GM19455 (cell line): ENCODE data around the gene LYRM1.

Experiments
- ATAC-seq: cut with Tn5 transposase; IDR thresholded peaks from one replicate; pipeline ENCODE4 v1.9.1; 2021; ENCODE audit not compliant: unreplicated experiment

The LYRM1 gene

DNA sequence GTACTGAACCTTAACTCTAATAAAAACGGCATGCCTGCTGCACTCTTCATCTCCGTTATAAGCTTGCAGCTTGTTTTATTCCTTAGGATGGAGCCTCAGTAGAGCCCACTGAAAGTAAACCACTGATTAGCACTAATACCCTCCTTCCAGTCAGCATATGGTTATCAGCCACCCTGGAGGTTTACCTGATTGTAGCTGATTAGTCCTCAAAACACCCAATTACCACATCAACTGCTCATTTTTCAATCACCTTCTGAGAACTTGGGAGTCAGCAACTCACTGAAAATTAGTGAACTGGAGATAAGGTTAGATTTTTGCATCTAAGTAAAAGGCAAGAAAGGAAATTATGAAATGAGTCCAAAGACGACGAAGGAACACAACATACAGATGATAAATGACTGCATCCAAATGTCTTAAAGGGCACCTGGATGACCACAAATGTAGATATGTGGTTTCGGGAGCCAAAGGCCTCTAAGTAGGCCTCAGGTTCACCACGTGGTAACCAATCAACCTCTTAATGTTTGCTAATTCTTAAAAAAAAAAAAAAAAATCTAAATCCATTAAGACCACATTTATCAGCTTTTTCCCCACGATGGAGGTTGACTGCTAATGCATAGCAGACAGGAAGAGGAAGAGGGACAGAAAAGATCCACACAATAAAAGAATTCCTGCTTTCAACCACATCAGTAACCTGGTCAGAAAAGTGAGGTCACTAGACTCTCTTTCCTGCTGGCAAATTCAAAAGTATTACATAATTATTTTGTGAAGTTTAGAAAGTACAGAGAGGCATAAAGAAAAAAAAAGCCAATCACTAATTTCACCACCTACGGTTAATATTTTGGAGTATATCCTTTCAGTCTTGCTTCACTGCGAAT lies 28.4 kb upstream of the LYRM1 start:
- no peak for ATAC-seq

DNA sequence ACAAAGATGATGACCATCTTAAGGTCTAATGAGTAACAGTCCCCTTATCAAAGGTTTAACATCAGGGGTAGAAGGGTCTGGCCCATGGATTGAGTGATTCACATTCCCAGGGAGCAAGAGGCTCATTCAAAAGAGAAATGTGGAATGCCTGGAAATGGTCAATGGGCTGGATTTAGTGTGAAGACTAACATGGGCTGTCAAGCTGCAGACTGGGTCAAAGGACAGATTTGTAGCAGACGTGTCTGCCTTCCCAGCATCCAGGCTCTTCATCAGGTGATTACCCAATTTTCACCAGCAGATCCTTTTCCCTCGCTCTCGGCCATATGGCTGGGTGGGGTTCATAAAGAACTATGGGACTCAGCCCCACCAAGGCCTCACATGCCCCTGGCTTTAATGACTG lies 27.2 kb upstream of the LYRM1 start:
- no peak for ATAC-seq

DNA sequence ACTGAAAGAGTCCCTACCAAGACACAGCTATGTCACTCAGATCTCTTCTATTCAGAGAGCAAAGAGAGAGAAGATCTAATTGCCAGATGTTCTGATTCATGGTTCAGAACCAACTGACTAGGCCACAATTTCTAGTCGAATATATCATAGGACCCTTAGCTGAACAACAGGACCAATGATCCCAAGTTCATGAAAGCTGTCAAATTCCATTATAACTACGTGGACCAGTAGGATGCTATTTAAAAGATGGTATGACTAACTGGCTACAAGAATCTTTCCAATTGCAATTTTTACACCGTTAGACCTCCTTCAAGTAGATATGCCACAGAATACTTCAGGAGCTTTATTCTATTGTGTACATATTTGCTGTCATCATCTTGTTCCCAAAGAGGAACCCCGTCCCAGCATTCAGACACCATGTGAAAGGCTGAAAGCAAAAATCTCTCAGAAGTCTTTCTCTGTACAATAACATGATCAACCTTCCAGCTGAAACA lies 26.4 kb upstream of the LYRM1 start:
- ATAC-seq: no peak

DNA sequence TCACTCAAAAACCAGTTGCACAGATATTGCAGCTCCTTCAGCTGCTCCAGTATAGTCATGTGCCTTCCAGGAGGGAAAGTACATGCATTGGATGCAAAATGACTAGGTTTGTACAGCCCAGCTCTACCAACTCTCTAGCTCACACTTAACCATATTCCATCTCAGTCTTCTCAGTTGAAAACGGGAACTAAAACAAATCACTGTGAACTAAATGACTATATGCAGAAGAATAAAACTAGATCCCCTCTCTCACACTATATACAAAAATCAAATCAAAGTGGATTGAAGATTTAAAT lies 25.3 kb upstream of the LYRM1 start:
- ATAC-seq: no peak

DNA sequence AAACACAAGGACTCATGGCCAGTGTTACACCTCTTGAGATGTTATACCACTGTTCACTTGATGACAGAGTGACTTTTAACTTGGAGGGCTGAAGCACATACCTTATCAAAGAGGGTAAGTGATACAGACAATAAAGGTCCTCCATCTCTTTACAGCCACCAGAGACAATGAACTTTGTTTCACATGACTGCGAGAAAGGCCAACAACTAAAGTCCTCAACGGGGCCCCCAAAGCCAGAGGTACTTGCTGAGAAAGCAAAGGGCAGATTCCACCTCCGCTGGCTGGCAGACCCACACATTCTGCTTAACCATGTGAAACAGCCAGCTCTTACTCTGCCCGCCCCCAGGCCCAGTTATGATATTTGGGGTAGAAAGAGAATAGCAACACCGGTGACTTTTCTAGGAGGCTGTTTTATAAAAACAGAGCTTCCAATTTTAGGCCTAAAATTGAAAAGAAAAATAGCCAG lies 21.9 kb upstream of the LYRM1 start:
- no peak for ATAC-seq

DNA sequence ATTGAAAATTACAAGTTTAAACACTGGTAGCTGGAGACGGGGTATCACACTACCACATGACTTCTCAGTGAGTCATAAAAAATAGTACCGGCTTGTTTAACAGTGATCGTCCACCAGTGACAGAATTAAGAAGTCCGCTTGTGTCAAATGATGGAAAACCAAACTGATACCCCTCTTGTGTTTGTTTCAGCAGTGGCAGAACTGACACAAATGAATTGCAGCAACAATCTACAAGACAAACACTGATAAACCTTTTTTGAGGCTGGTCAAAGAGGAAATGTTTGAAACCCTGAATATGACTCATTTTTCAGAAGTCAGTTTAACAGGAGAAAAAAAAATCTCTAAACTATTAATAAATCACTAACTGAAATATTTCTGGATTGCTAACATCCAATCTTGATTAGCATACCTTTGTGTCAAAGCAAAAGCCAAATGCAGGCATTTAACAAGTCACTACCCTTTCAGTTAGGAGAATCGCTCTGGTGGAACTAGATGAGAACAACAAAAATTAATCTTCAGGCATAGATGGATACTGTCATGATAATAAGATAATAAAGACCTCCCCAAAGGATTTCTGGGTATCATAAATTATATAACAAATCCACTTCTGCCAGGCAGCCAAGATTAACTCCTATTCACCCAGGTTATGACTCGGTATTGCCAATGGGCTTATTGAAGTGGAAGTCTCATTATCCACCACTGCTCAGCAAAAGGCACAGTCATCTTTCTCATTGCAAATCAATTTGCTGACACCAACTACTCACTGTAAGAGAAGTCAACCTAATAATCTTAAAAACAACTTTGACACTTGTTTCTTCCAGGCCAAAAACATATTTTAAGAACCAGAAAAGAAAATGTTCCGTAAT lies 21.2 kb upstream of the LYRM1 start:
- ATAC-seq: no peak

DNA sequence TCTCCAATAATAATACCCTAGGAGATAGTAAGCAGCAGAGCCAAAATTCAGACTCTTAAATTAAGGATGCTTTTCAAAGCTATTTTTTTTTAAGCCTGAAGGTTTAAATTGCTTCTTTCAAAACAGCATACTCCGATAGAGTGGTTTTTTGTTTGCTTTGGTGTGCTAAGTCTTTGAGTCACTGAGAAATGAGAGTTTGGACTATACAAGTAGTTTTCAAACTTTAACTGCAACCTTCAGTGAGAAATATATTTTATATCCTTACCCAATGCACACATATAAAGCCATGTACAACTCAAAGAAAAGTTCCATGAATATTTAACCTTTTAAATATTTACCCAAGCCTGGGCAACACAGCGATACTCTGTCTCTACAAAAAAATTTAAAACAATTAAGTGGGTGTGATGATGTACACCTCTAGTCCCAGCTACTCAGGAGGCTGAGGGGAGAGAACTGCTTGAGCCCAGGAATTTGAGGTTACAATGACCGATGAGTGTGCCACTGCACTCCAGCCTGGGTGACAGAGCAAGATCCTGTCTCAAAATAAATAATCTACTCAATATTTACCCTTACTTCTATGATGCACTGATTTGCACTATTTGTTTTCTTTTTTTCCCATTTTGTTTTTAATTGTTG lies 19.6 kb upstream of the LYRM1 start:
- ATAC-seq: no peak

DNA sequence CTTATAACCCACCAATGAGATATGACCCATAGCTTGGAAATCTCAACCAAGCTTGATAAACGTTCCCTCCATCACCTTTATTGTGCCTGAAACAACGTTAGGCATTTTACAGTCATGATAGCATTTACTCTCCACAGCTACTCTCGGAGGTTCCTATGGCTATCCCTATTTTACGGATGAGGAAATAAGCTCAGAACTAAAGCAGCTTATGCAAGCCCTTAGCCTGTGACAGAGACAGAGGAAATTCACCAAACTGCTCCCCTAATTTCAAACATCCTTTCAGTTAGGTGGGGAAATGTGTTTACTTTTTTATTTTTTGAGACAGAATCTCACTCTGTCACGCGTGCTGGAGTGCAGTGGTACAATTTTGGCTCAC lies 19.1 kb upstream of the LYRM1 start:
- ATAC-seq: no peak

DNA sequence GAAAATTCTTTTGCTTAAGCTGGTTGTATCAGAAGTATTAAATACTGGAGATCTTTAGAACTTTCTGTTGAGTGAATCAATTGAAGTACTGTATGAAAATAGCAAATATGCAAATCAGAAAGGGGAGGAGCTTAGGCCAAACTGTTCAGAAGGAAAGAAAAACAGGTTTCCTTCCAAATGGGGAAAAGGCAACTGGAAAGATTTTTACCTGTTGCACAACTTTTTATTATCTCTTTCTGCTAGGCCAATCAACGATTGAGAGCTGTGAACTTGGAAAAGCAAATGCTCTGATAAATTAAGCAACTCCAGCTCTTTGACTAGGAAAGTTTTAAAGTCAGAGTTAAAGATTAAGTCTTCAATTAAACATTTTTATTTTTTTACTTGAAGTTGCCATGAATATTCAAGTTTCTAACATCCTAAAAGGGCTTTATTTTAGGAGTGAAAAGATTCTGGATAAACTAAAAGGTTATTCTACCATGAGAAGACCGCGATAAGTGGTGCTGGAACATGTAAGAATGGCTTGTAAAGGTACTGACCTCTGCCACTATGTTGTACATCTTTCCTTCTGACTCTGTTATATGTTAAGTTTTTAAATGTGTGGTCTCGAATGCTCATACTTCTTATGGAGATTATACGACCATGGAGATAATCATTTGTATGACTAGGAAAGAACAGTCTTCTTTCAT lies 16.9 kb upstream of the LYRM1 start:
- no peak for ATAC-seq

DNA sequence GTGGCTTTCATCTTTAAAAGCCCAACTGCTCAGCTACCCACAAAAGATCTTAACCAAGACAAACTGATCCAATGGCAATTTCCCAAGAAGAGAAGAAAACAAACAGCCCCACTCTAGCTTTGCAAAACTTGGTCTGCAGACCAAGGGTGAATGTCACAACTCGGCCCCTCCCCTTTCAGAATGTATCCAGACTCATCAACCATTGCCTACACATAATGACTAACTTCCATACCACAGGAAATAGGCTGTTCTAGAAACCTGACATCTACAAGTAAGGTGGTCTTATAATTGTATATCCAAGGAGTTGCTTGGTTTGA lies 16.4 kb upstream of the LYRM1 start:
- ATAC-seq: no peak

DNA sequence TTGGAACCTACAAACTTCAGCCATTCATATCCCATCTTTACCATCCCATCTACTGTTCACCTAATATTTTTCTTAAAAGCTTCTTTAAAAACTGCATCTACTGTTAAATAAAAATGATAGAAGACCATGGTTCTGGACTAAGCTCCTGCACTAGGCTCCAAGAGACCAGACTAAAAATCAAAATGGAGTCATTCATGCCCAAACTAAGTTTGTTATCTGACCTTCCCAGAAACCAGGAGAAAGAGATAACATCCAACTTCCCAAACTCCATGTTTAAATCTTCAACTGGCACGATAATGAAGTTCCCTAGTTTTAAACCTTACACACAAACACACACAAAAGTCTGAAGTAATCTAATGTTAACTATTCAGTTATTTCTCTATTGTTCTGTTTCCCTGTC lies 14.3 kb upstream of the LYRM1 start:
- ATAC-seq: no peak

DNA sequence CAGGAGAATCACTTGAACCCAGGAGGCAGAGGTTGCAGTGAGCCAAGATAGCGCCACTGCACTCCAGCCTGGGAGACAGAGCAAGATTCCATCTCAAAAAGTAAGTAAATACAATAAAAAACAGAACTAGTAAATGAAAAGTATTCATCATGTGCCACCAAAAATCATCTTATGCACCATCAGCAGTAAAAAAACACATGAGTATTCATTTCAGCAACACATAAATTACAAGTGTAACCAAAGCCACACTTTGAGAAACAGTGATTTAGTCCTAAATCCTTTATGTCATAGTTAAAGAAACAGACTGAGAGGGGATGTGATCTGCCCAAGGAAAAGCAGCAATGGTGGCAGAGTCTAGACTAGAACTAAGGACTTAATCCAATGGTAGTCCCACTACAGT lies 13.4 kb upstream of the LYRM1 start:
- ATAC-seq: no peak

DNA sequence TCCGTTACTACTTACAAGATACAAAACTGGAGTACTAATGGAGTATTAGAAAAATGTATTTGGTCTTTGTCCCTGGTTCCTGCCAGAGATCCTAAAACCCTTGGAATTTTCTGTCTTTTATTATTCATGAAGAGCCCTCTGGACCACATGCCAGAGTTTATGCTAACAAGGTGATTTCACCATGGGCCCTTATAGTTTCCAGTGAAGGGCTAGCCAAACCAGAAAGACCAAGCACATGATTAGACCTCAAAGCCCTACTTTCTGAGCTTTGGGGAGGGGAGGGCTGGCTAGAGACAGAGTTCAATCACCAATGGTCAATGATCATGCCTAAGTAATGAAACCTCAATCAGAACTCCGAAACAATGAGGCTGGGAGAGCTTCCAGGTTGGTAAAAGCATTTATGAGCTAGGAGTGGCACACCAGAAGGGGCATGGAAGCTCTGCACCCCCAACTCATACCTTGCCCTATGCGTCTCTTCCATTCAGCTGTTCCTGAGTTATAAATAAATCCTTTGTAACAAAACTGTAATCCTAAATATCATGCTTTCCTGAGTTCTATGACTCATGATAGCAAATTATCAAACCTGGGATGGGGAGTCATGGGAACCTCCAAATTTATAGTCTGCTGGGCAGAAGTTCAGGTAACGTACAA lies 10.8 kb upstream of the LYRM1 start:
- ATAC-seq: no peak

DNA sequence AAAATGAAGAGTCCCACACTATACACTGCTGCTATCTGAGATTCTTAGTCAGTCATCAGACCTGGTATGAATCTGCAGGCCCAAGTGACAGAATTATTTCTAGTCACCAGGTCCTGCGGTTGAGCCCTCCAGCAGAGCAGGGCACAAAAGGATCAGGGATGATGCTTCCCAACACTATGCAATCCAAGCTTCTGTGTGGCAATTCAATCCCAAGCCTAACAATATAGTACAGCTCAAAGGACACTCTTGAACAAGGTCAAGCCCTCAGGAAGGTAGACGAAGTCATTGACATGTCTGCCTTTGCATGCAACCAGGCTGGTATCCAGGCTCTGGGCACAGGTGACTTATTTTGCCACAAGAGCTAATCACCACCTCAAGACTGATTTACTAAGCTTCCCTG lies 6.2 kb upstream of the LYRM1 start:
- no peak for ATAC-seq

DNA sequence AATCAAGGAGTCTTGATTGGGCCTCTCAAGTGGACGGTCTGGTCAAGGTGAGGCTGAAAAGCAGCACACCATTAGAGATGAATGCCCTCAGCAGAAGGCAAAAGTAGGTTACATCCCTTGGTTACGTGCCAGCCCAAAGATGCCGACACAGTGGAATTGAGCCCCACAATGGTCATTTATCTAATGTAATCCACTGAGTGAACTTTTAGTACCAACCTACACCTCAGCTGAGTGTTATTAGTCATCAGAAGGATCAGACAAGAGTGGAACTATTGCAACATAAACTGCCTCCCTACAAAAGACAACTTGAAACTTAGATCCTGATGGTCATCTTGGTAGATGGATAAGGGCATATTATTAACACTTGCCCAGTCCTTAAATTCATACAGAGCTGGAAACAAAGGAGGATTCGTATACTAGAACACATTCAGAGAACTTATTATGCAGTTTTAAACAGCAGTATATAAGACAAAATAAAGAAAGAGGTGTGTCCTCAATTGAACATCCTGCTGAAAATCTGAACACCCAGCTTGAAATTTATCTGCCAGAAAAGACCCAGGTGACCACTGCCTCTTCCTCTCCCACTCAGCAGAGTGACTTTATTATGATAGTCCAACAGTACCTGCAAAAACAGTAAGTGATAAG lies 3.2 kb upstream of the LYRM1 start:
- ATAC-seq: no peak

DNA sequence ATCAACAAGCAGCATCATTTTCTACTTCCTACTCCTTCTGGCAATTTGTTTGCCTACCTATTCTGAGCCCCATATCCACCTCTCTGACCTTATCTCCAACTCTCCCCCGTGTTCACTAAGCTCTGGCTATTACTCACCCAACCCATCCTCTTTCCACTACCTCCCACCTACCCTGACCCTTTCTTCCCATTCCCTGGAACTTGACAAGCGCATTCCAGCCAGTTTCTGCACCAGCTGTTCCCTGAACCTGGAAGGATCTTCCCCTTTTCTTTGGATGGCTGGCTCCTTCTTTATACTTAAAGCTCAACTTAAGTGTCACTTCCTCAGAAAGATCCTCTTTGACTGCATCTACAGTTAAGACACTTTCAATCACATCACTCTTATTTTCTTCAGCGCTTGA lies 2.6 kb upstream of the LYRM1 start:
- no peak for ATAC-seq

DNA sequence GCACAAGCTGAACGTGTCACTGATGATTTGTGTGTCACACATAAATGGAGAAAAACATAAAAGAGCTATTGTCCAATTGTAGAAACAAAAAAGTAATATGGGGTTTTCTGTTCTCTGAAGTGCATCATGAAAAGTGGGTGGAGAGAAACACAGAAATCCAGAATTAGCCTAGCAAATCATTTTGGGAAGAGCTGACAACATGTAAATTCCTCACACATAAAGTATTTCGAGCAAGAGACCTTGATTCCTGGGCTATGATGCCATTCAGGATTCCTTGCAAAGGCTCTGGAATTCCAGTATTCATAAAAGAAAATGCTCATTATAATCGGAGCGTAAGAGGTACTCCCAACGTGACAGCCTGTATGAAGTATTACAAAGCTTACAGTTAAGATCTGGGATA lies 1.5 kb upstream of the LYRM1 start:
- no peak for ATAC-seq

DNA sequence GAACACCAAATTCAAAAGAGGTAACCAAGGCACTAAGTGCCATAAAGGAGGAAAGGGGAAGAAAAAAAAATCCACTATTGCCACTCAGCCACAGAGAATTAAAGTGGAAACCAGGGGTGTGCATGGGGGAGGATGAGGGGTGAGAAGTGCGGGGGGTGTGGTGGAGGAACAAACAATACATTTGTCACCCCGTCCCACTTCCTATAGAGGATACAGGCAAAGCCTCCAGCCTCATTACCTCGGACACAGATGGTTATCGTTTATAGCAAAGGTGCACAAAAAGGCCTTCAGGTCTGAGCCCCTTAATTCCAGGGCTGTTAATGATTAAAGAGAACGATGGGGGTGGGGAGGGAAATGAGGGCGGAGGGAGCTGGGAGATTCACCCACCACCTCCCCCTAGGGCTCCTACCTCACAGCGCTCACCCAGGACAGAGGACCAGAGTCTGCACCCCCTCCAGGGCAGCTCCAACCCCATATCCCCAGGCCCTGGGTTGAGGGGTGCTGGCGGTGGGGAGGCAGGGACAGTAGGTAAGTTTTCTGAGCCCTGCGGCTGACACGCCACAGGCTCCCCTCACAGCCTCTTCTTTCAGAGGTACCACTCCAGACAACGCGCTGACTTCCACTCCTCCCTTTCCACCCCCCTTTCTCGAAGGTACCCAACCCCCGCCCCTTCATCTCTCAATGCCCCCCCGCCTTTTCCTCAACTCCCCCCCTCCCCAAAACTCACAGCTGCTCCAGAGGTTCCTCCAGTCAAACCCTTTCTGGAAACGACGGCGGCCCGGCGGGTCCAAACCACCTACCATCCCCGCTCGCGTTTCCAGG lies 883 bp upstream of the LYRM1 start:
- ATAC-seq: no peak

DNA sequence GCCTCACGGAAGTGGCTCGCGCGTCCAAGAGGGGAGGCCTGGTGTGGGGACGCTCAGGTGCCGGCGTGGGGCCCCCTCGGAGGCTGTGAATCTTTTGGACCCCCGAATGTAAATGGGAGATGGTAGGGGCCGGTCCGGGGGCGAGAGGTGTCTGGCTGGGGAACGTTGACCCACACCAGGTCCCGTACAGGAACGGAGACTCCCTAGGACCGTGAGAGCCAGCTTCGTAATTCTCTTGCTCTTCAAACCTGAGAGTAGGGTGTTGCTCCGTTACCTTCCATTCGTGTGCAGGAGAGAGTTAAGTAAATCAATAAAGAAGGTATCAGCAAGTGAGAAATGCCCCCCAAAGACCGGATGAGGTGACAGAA lies 481 bp downstream of the LYRM1 start:
- ATAC-seq: no peak
